T-helper 17 cell (primary cell): Measurements from ENCODE around the gene AQP11. TPM values are rescaled to one million over a fixed set of nuclear protein-coding genes. Genes with fewer than 3 reads are reported as not detected.
A peak's percentile ranks its signal among the peaks of the same experiment; 100 is the strongest.
"Not testable (repeated sequence)": the region's sequence is repeated elsewhere in the genome, so short reads cannot be mapped to it uniquely, and the experiment has no call there.

Source experiments
- ATAC-seq: fragments of 150-1000 bp; cut with Tn5 transposase; 2 replicates; pipeline ENCODE4 v1.10.0; 2021; ENCODE audit warnings: mild to moderate bottlenecking, moderate library complexity
- DNase-seq, 3 donors: peaks; one replicate each; pipeline versions ENCODE4 v3.0.0 to v3.0.0-alpha.2; 2020 to 2021
- H3K9me3 ChIP-seq: one replicate; pipeline ENCODE4 v1.7.0; 2013; ENCODE audit warnings: low read length, mild to moderate bottlenecking; ENCODE audit not compliant: control insufficient read depth, poor library complexity, severe bottlenecking
- H3K27ac Mint-ChIP-seq: one replicate; pipeline ENCODE4 v1.8.0; 2022; ENCODE audit warnings: mild to moderate bottlenecking, moderate library complexity, mixed read lengths
- H3K27me3 Mint-ChIP-seq: one replicate; pipeline ENCODE4 v1.8.0; 2022; ENCODE audit warnings: mixed read lengths
- H3K36me3 Mint-ChIP-seq: one replicate; pipeline ENCODE4 v1.8.0; 2022; ENCODE audit warnings: low read depth, mixed read lengths
- H3K4me1 Mint-ChIP-seq: one replicate; pipeline ENCODE4 v1.8.0; 2022; ENCODE audit warnings: mild to moderate bottlenecking, mixed read lengths
- H3K4me3 Mint-ChIP-seq: one replicate; pipeline ENCODE4 v1.8.0; 2022; ENCODE audit warnings: mild to moderate bottlenecking, moderate library complexity, mixed read lengths
- total RNA-seq, 4 donors: library from RNA in 2 of 4; stranded (reverse) in 2 of 4; gene quantifications; one replicate each; pipeline ENCODE4 v1.2.3 and lab custom pipeline; 2022 to 2026

Gene AQP11
- total RNA-seq, 2 donors from 2014 or later, result 0.16 TPM; not detected in 1

DNA sequence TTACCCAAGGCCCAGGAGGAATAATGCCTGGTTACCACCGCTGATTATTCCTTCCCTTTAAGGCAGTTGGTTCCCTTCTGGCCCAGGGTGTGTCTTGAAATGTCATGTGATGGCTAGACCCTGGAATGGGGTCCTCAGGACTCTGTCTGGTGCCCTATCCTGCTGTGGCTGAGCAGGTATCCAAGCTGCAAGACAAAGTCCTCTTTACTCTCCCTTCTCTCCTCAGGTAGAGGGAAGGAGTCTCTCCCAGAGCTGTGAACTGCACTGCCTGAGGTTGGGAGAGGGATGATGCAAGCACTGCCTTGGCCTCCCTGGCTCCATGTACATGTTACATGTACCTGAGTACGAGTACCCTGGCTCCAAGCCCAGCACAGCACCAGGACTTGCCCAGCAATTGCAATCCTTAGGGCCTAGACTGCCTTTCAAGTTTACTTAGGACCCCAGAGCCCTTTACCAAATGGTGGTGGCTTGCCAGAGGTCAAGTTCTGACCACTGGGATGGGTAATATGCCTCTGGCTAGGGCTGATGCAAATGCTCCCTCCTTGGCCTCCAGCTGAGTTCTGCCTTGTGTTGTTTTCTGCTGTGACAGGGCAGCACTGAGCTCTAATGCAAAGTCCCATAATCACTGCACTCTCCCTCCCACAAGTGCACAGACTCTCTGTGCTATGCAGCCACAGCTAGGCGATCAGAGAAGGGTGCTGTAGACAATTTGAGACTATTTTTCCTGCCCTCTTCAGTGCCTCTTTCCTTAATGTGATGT lies 20.7 kb upstream of the AQP11 start:
- Mint-ChIP-seq H3K27me3 (peaks cover 26% of the 10 kb centered on the region), H3K4me3 (no peak overlapping the region), H3K4me1 (peaks cover 2% of the 10 kb centered on the region), H3K27ac (no peak overlapping the region), H3K36me3 (no peaks in the 10 kb centered on the region)
- ATAC-seq, result no peak
- no peaks in the 10 kb centered on the region for H3K9me3 ChIP-seq
- DNase-seq, result no peak

DNA sequence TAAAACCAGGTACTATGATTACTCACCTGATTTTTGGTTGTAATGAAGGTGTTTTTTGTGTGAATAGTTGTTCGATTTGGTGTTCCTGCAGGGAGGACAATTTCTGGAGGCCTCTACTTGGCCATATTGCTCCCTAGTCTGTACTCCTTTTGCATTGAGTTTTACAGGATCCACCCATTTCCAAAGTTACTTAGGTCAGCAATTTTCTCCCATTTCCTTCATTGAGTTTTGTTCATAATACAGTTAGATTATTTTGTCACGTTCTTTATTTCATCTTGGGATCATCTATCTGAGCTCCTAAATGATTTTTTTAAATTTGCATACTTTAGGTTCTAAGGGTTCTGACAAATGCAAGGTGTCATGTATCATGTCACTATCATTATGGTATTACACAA lies 20.1 kb upstream of the AQP11 start:
- Mint-ChIP-seq H3K27ac (no peak overlapping the region), H3K4me1 (peaks cover 2% of the 10 kb centered on the region), H3K4me3 (no peak overlapping the region), H3K36me3 (no peaks in the 10 kb centered on the region), H3K27me3 (peaks cover 26% of the 10 kb centered on the region)
- DNase-seq, result no peak
- ATAC-seq, result no peak
- no peaks in the 10 kb centered on the region for H3K9me3 ChIP-seq

DNA sequence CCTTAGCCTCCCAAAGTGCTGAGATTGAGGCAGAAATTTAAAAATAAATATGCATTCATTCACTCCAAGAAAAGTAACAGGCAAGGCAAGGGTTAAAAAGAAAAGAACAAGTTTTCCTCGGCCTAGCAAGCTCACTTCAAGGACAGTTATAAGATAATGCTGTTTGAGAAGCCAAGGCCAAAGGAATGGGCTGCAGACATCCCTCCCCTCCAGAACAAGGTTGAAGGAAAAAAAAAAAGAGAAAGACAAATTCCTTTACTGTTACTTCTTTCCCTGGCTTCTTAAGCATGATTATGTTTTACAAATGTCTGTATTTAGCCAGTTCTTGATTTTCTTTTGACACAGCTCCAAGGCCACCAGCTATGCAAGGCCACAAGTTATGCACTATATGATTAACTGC lies 18.9 kb upstream of the AQP11 start:
- H3K27me3 Mint-ChIP-seq, result peaks cover 26% of the 10 kb centered on the region
- H3K27ac Mint-ChIP-seq, H3K36me3 Mint-ChIP-seq, H3K9me3 ChIP-seq, DNase-seq, H3K4me1 Mint-ChIP-seq, H3K4me3 Mint-ChIP-seq, ATAC-seq: not testable (repeated sequence)

DNA sequence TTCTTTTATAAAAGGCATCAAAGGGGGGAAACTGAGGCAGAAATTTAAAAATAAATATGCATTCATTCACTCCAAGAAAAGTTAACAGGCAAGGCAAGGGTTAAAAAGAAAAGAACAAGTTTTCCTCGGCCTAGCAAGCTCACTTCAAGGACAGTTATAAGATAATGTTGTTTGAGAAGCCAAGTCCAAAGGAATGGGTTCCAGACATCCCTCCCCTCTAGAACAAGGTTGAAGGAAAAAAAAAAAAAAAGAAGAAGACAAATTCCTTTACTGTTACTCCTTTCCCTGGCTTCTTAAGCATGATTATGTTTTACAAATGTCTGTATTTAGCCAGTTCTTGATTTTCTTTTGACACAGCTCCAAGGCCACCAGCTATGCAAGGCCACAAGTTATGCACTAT lies 14.3 kb upstream of the AQP11 start:
- not testable (repeated sequence) for ATAC-seq, H3K36me3 Mint-ChIP-seq, H3K4me1 Mint-ChIP-seq, DNase-seq, H3K27ac Mint-ChIP-seq, H3K27me3 Mint-ChIP-seq, H3K4me3 Mint-ChIP-seq, H3K9me3 ChIP-seq

DNA sequence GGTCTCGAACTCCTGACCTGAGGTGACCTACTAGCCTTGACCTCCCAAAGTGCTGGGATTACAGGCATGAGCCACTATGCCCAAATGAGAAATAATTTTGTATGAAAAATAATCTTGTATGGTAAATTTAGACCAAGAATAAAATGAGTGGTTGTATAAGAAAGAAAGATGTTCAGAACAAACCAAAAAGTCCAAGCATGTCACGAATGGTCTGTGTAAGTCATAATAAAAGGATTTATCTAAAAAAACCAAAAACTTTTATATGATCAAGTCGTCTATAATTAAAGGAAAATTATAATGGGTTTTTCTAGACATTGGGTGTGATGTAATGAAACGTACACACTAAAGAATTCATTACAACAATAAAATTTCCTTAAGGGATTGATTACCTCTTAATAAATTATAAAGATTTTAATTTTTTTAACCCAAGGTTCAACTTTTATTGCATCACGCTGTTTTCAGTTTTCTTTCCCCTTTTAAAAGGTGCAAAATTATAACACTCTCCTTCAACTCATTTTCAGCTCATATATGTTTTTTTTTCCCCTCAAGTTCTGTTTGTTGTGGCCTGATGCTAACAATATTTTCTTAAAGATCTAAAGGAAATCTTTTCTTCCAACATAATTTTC lies 8.9 kb upstream of the AQP11 start:
- Mint-ChIP-seq H3K27me3 (peaks cover 11% of the 10 kb centered on the region), H3K36me3 (no peaks in the 10 kb centered on the region), H3K27ac (no peak overlapping the region), H3K4me3 (no peak overlapping the region), H3K4me1 (no peaks in the 10 kb centered on the region)
- ATAC-seq, result no peak
- no peaks in the 10 kb centered on the region for H3K9me3 ChIP-seq
- DNase-seq, result no peak

DNA sequence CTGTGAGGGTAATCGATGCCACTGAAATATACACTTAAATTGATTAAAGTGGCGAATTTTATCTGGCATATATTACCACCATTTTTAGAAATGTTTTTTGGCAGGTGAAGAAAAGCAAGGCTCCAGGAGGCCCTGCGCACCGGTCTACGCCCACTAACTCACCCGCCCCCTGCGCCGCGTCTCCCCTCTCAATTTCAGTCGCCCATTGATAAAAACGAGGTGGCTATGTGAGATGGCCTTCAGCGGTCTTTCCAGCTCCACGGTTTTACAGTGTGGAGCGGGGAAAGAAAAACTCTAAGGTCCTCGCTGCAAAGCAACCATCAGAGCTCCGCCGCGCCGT lies 602 bp upstream of the AQP11 start:
- Mint-ChIP-seq H3K4me3 (peak overlapping the region; percentile 88), H3K36me3 (no peaks in the 10 kb centered on the region), H3K27me3 (peaks cover 22% of the 10 kb centered on the region), H3K4me1 (peaks cover 14% of the 10 kb centered on the region), H3K27ac (no peak overlapping the region)
- ATAC-seq, result peak; percentile 36
- no peak for DNase-seq
- H3K9me3 ChIP-seq, result no peaks in the 10 kb centered on the region

DNA sequence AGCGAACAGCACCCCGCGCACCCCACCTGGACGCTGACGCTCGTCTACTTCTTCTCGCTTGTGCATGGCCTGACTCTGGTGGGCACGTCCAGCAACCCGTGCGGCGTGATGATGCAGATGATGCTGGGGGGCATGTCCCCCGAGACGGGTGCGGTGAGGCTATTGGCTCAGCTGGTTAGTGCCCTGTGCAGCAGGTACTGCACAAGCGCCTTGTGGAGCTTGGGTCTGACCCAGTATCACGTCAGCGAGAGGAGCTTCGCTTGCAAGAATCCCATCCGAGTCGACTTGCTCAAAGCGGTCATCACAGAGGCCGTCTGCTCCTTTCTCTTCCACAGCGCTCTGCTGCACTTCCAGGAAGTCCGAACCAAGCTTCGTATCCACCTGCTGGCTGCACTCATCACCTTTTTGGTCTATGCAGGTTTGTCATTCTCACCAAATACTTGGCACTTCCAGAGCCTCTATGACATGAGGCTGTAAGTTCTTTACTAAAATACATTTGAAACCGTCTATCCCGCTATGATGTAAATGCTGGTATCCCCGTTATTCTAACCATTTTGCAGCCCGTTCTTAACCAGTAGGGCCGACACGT lies 535 bp downstream of the AQP11 start:
- peaks cover 16% of the 10 kb centered on the region for H3K27me3 Mint-ChIP-seq
- DNase-seq (no peak), ATAC-seq (peak; percentile 25)
- no peaks in the 10 kb centered on the region for H3K9me3 ChIP-seq
- no peak overlapping the region for H3K27ac Mint-ChIP-seq
- H3K36me3 Mint-ChIP-seq, result no peaks in the 10 kb centered on the region
- peaks cover 14% of the 10 kb centered on the region for H3K4me1 Mint-ChIP-seq
- H3K4me3 Mint-ChIP-seq, result peak overlapping the region; percentile 92

DNA sequence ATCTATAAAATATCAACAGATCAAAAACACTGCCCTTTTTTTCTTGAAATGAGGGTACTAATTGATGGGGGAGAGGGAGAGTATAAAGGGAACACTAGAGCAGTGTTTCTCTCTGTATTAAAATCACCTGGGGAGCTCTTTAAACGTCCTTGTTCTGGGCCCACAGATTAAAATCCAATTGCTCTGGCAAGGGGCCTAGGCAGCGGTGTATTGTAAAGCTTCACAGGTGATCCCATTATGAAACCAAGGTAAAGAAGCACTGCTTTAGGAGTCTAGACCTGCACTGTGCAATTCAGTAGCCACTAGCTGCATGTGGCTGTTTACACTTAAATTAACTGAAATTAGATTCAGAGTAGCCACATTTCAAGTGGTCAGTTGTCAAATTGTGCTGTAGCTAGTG lies 3.0 kb downstream of the AQP11 start:
- H3K27ac Mint-ChIP-seq, result no peak overlapping the region
- H3K9me3 ChIP-seq, result no peaks in the 10 kb centered on the region
- H3K27me3 Mint-ChIP-seq, result no peaks in the 10 kb centered on the region
- DNase-seq (no peak), ATAC-seq (no peak)
- H3K4me3 Mint-ChIP-seq, result no peak overlapping the region
- H3K4me1 Mint-ChIP-seq, result peaks cover 14% of the 10 kb centered on the region
- no peaks in the 10 kb centered on the region for H3K36me3 Mint-ChIP-seq

DNA sequence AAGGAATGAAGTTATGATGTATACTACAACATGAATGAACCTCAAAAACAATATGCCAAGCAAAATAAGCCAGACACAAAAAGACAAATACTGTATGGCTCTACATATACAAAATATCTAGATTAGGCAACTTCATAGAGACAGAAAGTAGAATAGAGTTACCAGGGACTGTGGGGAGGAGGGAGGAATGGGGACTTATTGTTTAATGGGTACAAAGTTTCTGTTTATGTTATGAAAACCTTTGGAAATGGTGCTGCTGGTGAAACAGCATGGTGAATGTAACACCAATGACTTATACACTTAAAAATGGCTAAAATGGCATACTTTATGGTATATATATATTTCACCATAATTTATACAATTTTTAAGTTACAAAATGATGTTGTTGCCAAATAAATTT lies 4.1 kb downstream of the AQP11 start:
- ATAC-seq (no peak), DNase-seq (no peak)
- Mint-ChIP-seq H3K27me3 (no peaks in the 10 kb centered on the region), H3K4me3 (no peak overlapping the region), H3K4me1 (peaks cover 12% of the 10 kb centered on the region), H3K27ac (no peak overlapping the region), H3K36me3 (no peaks in the 10 kb centered on the region)
- H3K9me3 ChIP-seq, result no peaks in the 10 kb centered on the region

DNA sequence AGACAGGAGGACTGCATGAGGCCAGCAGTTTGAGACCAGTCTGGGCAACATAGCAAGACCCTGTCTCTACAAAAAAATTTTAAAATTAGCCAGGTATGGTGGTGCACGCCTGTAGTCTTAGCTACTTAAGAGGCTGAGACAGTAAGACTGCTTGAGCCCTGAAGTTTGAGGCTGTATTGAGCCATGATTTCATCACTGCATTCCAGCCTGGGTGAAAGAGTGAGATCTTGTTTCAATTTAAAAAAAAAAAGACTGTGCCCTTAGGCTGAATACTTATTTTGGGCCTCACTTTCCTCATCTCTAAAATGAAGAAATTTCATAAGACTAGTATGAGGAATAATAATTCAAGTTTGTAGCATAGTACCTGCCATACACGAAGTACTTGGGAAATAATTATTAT lies 6.9 kb downstream of the AQP11 start:
- Mint-ChIP-seq H3K27me3 (no peaks in the 10 kb centered on the region), H3K4me1 (no peaks in the 10 kb centered on the region), H3K4me3 (no peak overlapping the region), H3K27ac (no peak overlapping the region), H3K36me3 (no peaks in the 10 kb centered on the region)
- ATAC-seq (no peak), DNase-seq (no peak)
- H3K9me3 ChIP-seq, result no peaks in the 10 kb centered on the region

DNA sequence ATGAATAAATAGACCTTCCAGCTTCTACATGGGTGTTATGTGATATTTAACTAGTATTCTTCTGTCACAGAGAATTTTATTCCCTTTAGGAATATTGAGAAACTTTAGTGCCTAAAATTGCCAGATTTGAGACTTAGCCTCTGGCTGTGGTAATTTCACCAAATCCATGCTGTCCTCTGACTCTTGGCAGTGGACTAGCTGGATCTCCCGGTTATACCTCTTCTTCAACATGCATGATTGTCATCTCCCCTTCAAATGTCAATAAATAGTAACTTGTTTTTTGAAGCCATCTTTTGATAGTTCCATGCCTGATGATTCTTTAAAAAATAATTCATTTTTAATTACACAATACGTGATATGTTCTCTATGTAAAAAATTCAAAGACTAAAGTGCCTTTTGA lies 8.4 kb downstream of the AQP11 start:
- DNase-seq, result no peak

DNA sequence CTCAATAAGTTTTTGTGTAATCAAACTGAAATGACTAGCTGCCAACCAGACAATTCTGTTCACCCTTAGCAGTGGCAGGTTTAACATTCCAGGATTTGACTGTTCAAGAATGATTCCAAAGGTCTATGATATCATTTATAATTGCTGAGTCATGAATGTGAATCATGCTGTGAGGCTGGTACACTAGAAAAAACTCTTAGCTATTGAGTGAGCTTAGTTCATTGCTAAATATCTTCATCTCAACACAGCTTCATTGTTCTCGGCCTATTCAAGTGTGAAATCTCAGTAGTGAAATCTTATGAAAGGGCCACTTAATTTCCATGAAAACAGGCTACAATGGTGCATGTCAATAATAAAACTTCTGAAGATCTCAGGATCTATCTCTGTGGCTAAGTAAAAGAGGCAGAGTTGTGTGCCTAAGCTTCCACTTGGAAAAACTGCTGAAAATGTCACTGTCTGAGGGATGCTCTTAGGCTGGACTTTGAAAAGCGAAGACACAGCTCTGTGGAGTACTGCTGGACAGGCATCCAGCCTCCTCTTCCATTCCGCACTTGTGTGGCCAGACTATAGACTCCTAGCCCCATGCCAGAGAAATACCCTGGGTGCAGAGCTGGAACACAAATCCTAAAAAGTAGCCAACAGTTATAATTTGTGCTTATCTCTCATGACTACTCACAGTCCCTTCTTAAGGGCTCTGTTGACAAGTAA lies 12.8 kb downstream of the AQP11 start:
- Mint-ChIP-seq H3K4me1 (no peaks in the 10 kb centered on the region), H3K36me3 (no peaks in the 10 kb centered on the region), H3K27me3 (no peaks in the 10 kb centered on the region), H3K4me3 (no peak overlapping the region), H3K27ac (no peak overlapping the region)
- no peak for ATAC-seq
- no peaks in the 10 kb centered on the region for H3K9me3 ChIP-seq
- DNase-seq, result no peak

More for the DNA sequence above, 8.4 kb downstream of the AQP11 start:
- Mint-ChIP-seq H3K36me3 (no peaks in the 10 kb centered on the region), H3K4me1 (no peaks in the 10 kb centered on the region), H3K27me3 (no peaks in the 10 kb centered on the region), H3K4me3 (no peak overlapping the region), H3K27ac (no peak overlapping the region)
- ATAC-seq, result no peak
- H3K9me3 ChIP-seq, result no peaks in the 10 kb centered on the region

DNA sequence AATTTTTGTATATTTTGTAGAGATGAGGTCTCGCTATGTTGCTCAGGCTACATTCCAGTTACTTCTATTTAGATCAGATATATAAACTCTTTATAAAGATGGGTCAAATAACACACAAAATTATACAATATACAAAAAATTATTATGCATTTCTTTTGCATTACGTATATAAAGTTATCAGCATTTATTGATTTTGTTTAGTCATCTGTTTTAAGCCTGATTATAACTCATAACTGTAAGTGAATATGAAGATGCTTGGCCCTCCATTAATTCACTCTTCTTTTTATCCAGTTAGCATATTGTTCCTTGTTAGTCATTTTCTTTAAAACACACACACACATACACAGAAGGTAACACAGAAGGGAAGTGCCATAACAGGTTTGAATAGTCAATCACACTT lies 14.5 kb downstream of the AQP11 start:
- H3K27ac Mint-ChIP-seq, result no peak overlapping the region
- ATAC-seq, result no peak
- H3K9me3 ChIP-seq, result no peaks in the 10 kb centered on the region
- no peaks in the 10 kb centered on the region for H3K27me3 Mint-ChIP-seq
- no peaks in the 10 kb centered on the region for H3K4me1 Mint-ChIP-seq
- no peak for DNase-seq
- H3K4me3 Mint-ChIP-seq, result no peak overlapping the region
- H3K36me3 Mint-ChIP-seq, result no peaks in the 10 kb centered on the region
